H1 (cell line): Measurements from ENCODE around the gene HMCN1. TPM values are rescaled to one million over a fixed set of nuclear protein-coding genes. Genes with fewer than 3 reads are reported as not detected.

Experiments used
- CTCF ChIA-PET: fragments of 300-600 bp; sonication (Branson Sonifier 250); formaldehyde crosslinking; loops from one replicate; lab custom pipeline; 2021; ENCODE audit not compliant: partially characterized antibody; lab: Charles Lee
- POLR2A ChIA-PET: fragments of 300-600 bp; sonication (Branson Sonifier 250); formaldehyde crosslinking; loops from one replicate; lab custom pipeline; 2021; ENCODE audit warnings: inconsistent platforms; ENCODE audit not compliant: partially characterized antibody; lab: Charles Lee
- DNase-seq, 2 experiments: peaks; one replicate each; pipeline versions ENCODE4 v3.0.0 to v3.0.0-alpha.2; 2010 to 2022; ENCODE audit warnings: low spot score in 2 of 2, low read depth in 1 of 2, mixed read lengths in 1 of 2
- FAIRE-seq: peaks from 2 replicates; lab custom pipeline; 2011; peaks lifted over from hg19 to GRCh38; lab: Jason Lieb, UNC
- H2AFZ ChIP-seq: 2 replicates; pipeline ENCODE4 v1.8.1; 2012; ENCODE audit warnings: low read length, inconsistent platforms
- H2AK5ac ChIP-seq: 2 replicates; pipeline ENCODE4 v1.6.1; 2013; ENCODE audit warnings: low read depth, low read length
- H2BK120ac ChIP-seq: replicated peaks from 2 replicates; pipeline ENCODE3; 2013; ENCODE audit warnings: low read depth, low read length, inconsistent platforms
- H2BK12ac ChIP-seq: 2 replicates; pipeline ENCODE4 v1.6.1; 2013; ENCODE audit warnings: low read depth, low read length
- H2BK15ac ChIP-seq: 2 replicates; pipeline ENCODE4 v1.6.1; 2013; ENCODE audit warnings: low read length
- H2BK20ac ChIP-seq: 2 replicates; pipeline ENCODE4 v1.6.1; 2013; ENCODE audit warnings: low read length
- H2BK5ac ChIP-seq: 2 replicates; pipeline ENCODE4 v1.6.1; 2013; ENCODE audit warnings: low read depth, low read length
- H3K14ac ChIP-seq: 2 replicates; pipeline ENCODE4 v1.6.1; 2013; ENCODE audit warnings: inconsistent platforms; ENCODE audit not compliant: insufficient read length
- H3K18ac ChIP-seq: 2 replicates; pipeline ENCODE4 v1.6.1; 2013; ENCODE audit warnings: low read length; ENCODE audit errors: extremely low read depth
- H3K23ac ChIP-seq: 2 replicates; pipeline ENCODE4 v1.6.1; 2013; ENCODE audit warnings: inconsistent platforms; ENCODE audit not compliant: insufficient read length
- H3K23me2 ChIP-seq: 2 replicates; pipeline ENCODE4 v1.6.1; 2013; ENCODE audit warnings: low read depth, low read length
- H3K27ac ChIP-seq: 2 replicates; pipeline ENCODE4 v1.6.1; 2011; ENCODE audit warnings: low read depth, low read length, inconsistent platforms
- H3K27me3 ChIP-seq, 4 experiments: replicated peaks in 1 of 4; 1 replicate in 1 of 4; 2 replicates in 3 of 4; pipeline versions ENCODE4 v1.6.1 to v1.8.1; 2011 to 2013; ENCODE audit warnings: low read length in 3 of 4, mild to moderate bottlenecking in 3 of 4, inconsistent platforms in 2 of 4, mixed read lengths in 2 of 4, moderate library complexity in 1 of 4; ENCODE audit not compliant: control insufficient read depth in 3 of 4, insufficient read depth in 3 of 4; ENCODE audit errors: extremely low read depth in 1 of 4
- H3K36me3 ChIP-seq, 4 experiments: 2 replicates each; pipeline versions ENCODE4 v1.6.1 to v1.8.1; 2011 to 2013; ENCODE audit warnings: mild to moderate bottlenecking in 4 of 4, low read length in 3 of 4, moderate library complexity in 2 of 4, control low read depth in 1 of 4, inconsistent platforms in 1 of 4; ENCODE audit not compliant: insufficient read depth in 4 of 4, control insufficient read depth in 2 of 4
- H3K4ac ChIP-seq: replicated peaks from 2 replicates; pipeline ENCODE3; 2013; ENCODE audit warnings: low read length, low read depth, mixed read lengths, inconsistent platforms; ENCODE audit not compliant: insufficient read length
- H3K4me1 ChIP-seq, 4 experiments: replicated peaks in 1 of 4; 1 replicate in 1 of 4; 2 replicates in 3 of 4; pipeline versions ENCODE4 v1.6.1 to v1.8.1; 2011 to 2013; ENCODE audit warnings: low read length in 3 of 4, inconsistent platforms in 2 of 4, mixed read lengths in 1 of 4; ENCODE audit not compliant: insufficient read depth in 4 of 4, control insufficient read depth in 3 of 4
- H3K4me2 ChIP-seq, 2 experiments: 2 replicates each; pipeline versions ENCODE4 v1.6.1 to v1.8.1; 2011 to 2013; ENCODE audit warnings: low read depth in 2 of 2, low read length in 2 of 2, control low read depth in 1 of 2, inconsistent platforms in 1 of 2, mild to moderate bottlenecking in 1 of 2; ENCODE audit not compliant: insufficient read depth in 1 of 2
- H3K4me3 ChIP-seq, 4 experiments: fragments of 200-600, 300-600 bp in 1 of 4; sonication (generic), shearing (Covaris generic), sonication (Bioruptor Twin) in 1 of 4; 2 replicates each; pipeline versions ENCODE4 v1.5.1 to v1.8.1; 2011 to 2016; ENCODE audit warnings: low read length in 4 of 4, low read depth in 3 of 4, control low read depth in 2 of 4, inconsistent platforms in 2 of 4, mild to moderate bottlenecking in 2 of 4, mixed read lengths in 1 of 4, moderate library complexity in 1 of 4; ENCODE audit not compliant: insufficient read depth in 2 of 4; ENCODE audit errors: extremely low read depth in 1 of 4
- H3K56ac ChIP-seq: replicated peaks from 2 replicates; pipeline ENCODE3; 2013; ENCODE audit warnings: low read depth, mild to moderate bottlenecking, mixed read lengths, low read length, inconsistent platforms; ENCODE audit not compliant: insufficient read length
- H3K79me1 ChIP-seq: 2 replicates; pipeline ENCODE4 v1.6.1; 2013; ENCODE audit warnings: low read depth, low read length, control low read depth
- H3K79me2 ChIP-seq, 2 experiments: 2 replicates each; pipeline versions ENCODE4 v1.6.1 to v1.8.1; 2012 to 2013; ENCODE audit warnings: low read length in 2 of 2, mild to moderate bottlenecking in 2 of 2, inconsistent platforms in 1 of 2; ENCODE audit not compliant: insufficient read depth in 2 of 2, control insufficient read depth in 1 of 2
- H3K9ac ChIP-seq, 4 experiments: replicated peaks in 1 of 4; 1 replicate in 1 of 4; 2 replicates in 3 of 4; pipeline versions ENCODE4 v1.6.1 to v1.8.1; 2011 to 2013; ENCODE audit warnings: low read depth in 3 of 4, low read length in 3 of 4, control low read depth in 2 of 4, mild to moderate bottlenecking in 2 of 4, moderate library complexity in 2 of 4, inconsistent platforms in 1 of 4; ENCODE audit errors: extremely low read depth in 1 of 4
- H3K9me3 ChIP-seq, 2 experiments: 2 replicates each; pipeline versions ENCODE4 v1.6.1 to v1.8.1; 2012 to 2013; ENCODE audit warnings: mild to moderate bottlenecking in 2 of 2, moderate library complexity in 2 of 2, control low read depth in 1 of 2, inconsistent platforms in 1 of 2, low read depth in 1 of 2, low read length in 1 of 2, mixed read lengths in 1 of 2; ENCODE audit not compliant: insufficient read depth in 2 of 2
- H4K20me1 ChIP-seq, 2 experiments: replicated peaks in 1 of 2; 2 replicates each; pipeline versions ENCODE3 to v1.8.1; 2011 to 2013; ENCODE audit warnings: inconsistent platforms in 2 of 2, low read length in 2 of 2, mild to moderate bottlenecking in 1 of 2; ENCODE audit not compliant: insufficient read depth in 2 of 2, control insufficient read depth in 1 of 2
- H4K5ac ChIP-seq: 2 replicates; pipeline ENCODE4 v1.6.1; 2013; ENCODE audit warnings: low read length, low read depth, mixed read lengths, inconsistent platforms; ENCODE audit not compliant: insufficient read length
- H4K8ac ChIP-seq: 2 replicates; pipeline ENCODE4 v1.8.0; 2013; ENCODE audit warnings: mild to moderate bottlenecking, moderate library complexity, low read length, inconsistent platforms; ENCODE audit not compliant: insufficient read depth; ENCODE audit errors: extremely low read depth
- H4K91ac ChIP-seq: replicated peaks from 2 replicates; pipeline ENCODE3; 2013; ENCODE audit warnings: low read length, mixed read lengths, inconsistent platforms; ENCODE audit not compliant: insufficient read length
- GTF2F1 ChIP-seq: IDR thresholded peaks from 2 replicates; pipeline ENCODE4 v1.6.1; 2012; ENCODE audit warnings: low read depth, low read length, improper control_type of control experiment, borderline replicate concordance
- HDAC6 ChIP-seq: IDR thresholded peaks from one replicate; pipeline ENCODE4 v1.7.1; 2012; ENCODE audit warnings: low read depth, mild to moderate bottlenecking, inconsistent platforms, low read length, moderate library complexity
- PHF8 ChIP-seq: fragments of 200-600 bp; sonication (generic); conservative IDR thresholded peaks from 2 replicates; pipeline ENCODE4 v1.7.1; 2012; ENCODE audit warnings: low read depth, mild to moderate bottlenecking, inconsistent platforms, low read length, moderate library complexity
- SIRT6 ChIP-seq: IDR thresholded peaks from one replicate; pipeline ENCODE4 v1.7.1; 2012; ENCODE audit warnings: low read length, inconsistent platforms
- TBP ChIP-seq: IDR thresholded peaks from 2 replicates; pipeline ENCODE4 v1.6.1; 2011; ENCODE audit warnings: low read depth, low read length, improper control_type of control experiment
- WGBS, 2 experiments: shearing (Covaris generic) in 1 of 2; methylation state at CpG; one replicate each; pipeline versions ENCODE4 v1.1.6 to v1.1.7; 2013 to 2015; ENCODE audit warnings: low lambda C conversion rate in 2 of 2, mixed read lengths in 2 of 2, inconsistent platforms in 1 of 2, low coverage in 1 of 2, missing lambda C conversion rate in 1 of 2; ENCODE audit not compliant: insufficient replicate concordance in 2 of 2, insufficient coverage in 1 of 2, insufficient read length in 1 of 2; ENCODE audit errors: extremely low coverage in 1 of 2, missing lambda C conversion rate in 1 of 2; 5-methylcytosine and 5-hydroxymethylcytosine counted together
- polyA plus RNA-seq, 7 experiments: library from polyadenylated mRNA; depleted of rRNA in 3 of 7; stranded (reverse) in 5 of 7; unstranded in 2 of 7; fragments of >200 nt in 5 of 7; fragments of 200-250 nt in 2 of 7; gene quantifications; 1 replicate in 5 of 7; 2 replicates in 1 of 7; 4 replicates in 1 of 7; pipeline versions ENCODE4 v1.2.1 to v1.2.3, GENCODE V29; 2011 to 2013; ENCODE audit warnings: missing spikeins in 2 of 7, mixed read lengths in 2 of 7
- total RNA-seq: library from RNA; stranded (reverse); fragmentation: NEBNext Ultra II Directional; extraction: Animal tissue kit (Norgen Biotek cat#: 25700); gene quantifications from 2 replicates; pipeline ENCODE4 v1.2.1, GENCODE V29; 2021

Gene HMCN1
- total and polyA plus RNA-seq, 2 of the 8 experiments (the other 6 are each of a cell fraction or from before 2014, with no cell fraction given): 13.8 to 14.6 TPM

DNA sequence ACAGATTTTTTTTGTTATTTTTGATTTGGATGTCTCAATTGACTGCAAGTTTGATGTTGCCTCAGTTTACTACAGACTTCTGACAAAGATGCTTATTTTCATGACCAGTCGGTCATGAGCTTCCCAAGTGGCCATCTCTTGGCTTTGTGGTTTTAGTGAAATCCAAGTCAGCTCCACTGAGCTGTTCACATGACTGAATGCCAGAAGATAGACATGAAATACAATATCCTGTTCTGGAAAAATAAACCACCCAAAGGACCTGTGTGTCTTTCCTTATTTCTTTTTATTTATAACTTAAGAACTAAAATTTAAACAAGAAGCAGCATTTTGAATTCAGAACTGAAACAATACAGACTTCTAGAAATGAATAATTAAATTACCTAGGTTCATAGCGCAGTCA lies 89.3 kb downstream of the HMCN1 start:
- CTCF ChIA-PET: interaction anchor here (2.0 kb wide), 1 partner anchor 10 kb away, joined by 4 read pairs; no protein-coding TSS in a partner anchor
- no peak overlapping the region for H3K9ac ChIP-seq
- H4K8ac ChIP-seq: no peak overlapping the region
- H3K79me2 ChIP-seq: no peaks in the 10 kb centered on the region
- H4K5ac ChIP-seq: no peak overlapping the region
- H3K56ac ChIP-seq: no peak overlapping the region
- H3K79me1 ChIP-seq: no peaks in the 10 kb centered on the region
- H3K18ac ChIP-seq: no peak overlapping the region
- H2BK5ac ChIP-seq: no peak overlapping the region
- no peak overlapping the region for H2BK15ac ChIP-seq
- no peak overlapping the region for H3K27ac ChIP-seq
- H2BK12ac ChIP-seq: no peak overlapping the region
- no peak overlapping the region for H2AK5ac ChIP-seq
- H3K23ac ChIP-seq: no peak overlapping the region
- no peaks in the 10 kb centered on the region for H3K9me3 ChIP-seq
- H3K4me1 ChIP-seq: no peaks in the 10 kb centered on the region
- WGBS, 2 experiments: 94% methylated on average over 2 of the region's 2 CpGs; no CpG with 5 or more reads in 1 of the 2 experiments
- H3K14ac ChIP-seq: no peak overlapping the region
- no peak overlapping the region for H3K4ac ChIP-seq
- no peak overlapping the region for H4K91ac ChIP-seq
- H3K23me2 ChIP-seq: no peaks in the 10 kb centered on the region
- H3K27me3 ChIP-seq: no peaks in the 10 kb centered on the region
- no peak overlapping the region for H3K4me3 ChIP-seq
- no peak overlapping the region for H2BK20ac ChIP-seq
- no peak overlapping the region for H3K4me2 ChIP-seq
- H3K36me3 ChIP-seq: no peaks in the 10 kb centered on the region
- TF ChIP-seq GTF2F1 (no peak), HDAC6 (no peak), TBP (no peak), PHF8 (no peak), SIRT6 (no peak)
- TF ChIP-seq, all 59 proteins: peak for 0
- FAIRE-seq: no peak
- DNase-seq: no peak
- POLR2A ChIA-PET: no interaction called here
- Histone ChIP-seq H4K20me1 (no peaks in the 10 kb centered on the region), H2BK120ac (no peak overlapping the region), H2AFZ (no peak overlapping the region)
